HG03139 (cell line): ENCODE data around the gene LILRB5.
"Not testable (repeated sequence)": the region's sequence is repeated elsewhere in the genome, so short reads cannot be mapped to it uniquely, and the experiment has no call there.

ENCODE experiments used
- ATAC-seq: cut with Tn5 transposase; IDR thresholded peaks from one replicate; pipeline ENCODE4 v1.9.1; 2021; ENCODE audit not compliant: unreplicated experiment

LILRB5 gene

DNA sequence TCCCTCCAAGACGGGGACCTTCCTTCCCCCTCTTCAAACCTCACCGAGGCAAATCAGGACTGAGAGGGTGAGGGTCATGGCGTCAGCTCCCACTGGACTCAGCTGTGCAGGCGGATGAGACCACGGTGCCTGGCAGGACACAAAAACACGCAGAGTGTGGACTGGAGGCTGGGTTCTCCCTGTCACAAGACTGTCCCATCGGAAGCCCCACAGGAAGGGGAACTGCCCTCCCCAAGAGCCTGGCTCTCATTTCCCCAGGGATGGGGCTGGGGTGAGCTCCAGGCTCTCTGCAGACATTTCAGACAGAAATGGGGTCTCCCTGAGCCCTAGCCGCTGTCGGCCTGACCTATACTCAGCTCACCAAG, at the start of gene LILRB5:
LILRB5 (minus strand) TSS at position 158 of the 365 bp plus-strand sequence; CDS start at position 78, 80 bp downstream.
- ATAC-seq = no peak

DNA sequence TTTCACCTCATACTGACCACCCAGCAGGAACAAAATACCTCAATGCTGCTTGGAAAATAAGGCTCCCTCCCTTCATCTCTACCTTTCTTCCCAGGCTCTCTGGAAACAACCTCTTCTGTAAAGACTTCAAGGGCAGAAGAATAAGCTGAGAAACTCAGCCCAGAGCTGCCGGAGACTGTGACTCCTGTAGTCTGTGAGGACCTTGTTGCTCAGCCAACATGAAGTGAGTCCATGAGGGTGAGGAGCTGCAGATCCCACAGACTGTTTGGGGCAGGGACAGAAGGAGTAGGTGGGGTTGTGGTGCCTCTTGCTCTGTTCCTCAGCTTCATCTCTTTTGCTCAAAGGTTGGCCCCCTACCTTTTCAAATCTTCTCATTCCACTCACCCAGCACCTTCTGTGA, 48.1 kb upstream of the LILRB5 start:
- ATAC-seq = no peak

DNA sequence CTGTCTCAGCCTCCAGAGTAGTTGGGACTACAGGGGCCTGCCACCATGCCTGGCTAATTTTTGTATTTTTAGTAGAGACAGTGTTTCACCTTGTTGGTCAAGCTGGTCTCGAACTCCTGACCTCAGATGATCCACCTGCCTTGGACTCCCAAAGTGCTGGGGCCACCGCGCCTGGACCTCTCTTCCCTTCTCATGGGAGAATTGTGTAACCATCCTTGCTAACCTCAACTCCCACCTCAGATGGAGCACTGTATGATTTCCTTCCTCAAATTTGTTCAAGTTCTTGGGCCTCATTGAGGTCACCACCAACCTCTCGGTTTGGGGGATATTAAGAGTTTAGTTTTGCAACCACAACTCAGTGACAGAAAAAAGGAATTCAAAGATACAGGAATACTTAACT, 45.2 kb upstream of the LILRB5 start:
- no peak for ATAC-seq

DNA sequence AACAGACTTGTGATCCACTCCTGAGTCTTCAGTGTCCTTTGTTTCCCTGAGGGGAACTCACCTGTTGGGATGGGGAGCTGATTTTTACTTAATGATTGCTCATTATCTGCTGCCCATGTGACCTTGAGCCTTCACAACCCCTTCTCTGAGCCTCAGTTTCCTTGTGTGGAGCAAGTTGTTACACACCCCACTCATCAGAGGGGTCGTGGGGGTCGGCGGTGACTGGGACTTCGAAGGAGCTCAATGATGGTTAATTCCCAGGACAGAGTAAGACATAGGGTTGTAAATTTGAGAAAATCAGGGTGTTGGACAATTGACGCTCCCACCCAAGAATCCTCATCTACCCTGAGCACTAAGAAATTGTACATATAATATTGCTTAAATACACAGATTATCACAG, 42.4 kb upstream of the LILRB5 start:
- no peak for ATAC-seq

DNA sequence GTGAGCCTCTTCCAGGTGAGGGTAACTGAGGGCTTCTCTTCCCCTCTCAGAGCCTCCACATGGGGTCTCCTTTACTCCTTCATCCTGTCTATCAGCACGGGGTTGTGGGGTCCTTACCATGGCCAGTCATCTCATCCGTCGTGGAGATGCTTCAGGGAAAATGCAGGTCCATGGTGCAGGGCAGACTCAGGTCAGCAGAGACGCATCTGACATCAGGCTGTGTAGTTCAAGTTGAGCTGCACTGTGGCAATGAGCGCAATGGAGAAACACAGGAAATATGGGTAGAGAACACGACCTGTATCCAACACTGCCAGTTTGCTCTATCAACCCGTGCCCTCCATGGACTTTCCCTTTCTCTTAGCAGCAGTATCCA, 42.0 kb upstream of the LILRB5 start:
- ATAC-seq = no peak

DNA sequence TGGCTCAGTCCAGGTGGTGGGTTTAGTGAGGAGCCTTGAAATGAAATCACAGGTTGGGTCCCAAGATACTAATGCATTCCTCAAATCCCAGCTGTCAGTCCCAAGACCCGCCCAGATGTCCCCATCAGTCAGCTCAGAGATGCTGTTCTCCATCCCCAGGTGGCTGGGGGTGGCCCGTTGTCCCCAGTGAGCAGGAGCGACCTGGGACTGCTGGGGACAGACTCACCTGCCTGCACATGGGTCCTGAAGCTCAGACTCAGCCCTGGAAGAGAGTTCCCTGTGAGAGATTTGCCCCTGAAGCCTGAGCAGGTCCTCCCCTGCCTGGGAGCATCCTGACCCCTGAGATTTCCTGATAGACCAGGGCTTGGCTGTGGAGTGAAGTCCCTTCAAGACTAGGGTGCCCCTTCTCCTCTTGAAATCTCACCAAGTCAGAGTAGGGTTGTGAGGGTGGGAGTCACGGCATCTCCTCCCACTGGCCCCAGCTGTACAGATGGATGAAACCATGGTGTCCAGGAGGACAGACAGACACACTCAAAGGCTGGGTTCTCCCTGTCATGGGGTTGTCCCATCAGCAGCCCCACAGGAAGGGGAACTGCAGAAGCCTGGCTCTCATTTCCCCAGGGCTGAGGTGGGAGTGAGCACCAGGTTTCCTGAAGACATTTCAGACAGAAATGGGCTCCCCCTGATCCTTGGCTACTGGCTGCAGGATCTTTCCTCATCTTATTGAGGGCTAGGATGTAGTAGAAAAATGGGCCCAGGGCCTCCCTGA, 41.5 kb upstream of the LILRB5 start:
- no peak for ATAC-seq

DNA sequence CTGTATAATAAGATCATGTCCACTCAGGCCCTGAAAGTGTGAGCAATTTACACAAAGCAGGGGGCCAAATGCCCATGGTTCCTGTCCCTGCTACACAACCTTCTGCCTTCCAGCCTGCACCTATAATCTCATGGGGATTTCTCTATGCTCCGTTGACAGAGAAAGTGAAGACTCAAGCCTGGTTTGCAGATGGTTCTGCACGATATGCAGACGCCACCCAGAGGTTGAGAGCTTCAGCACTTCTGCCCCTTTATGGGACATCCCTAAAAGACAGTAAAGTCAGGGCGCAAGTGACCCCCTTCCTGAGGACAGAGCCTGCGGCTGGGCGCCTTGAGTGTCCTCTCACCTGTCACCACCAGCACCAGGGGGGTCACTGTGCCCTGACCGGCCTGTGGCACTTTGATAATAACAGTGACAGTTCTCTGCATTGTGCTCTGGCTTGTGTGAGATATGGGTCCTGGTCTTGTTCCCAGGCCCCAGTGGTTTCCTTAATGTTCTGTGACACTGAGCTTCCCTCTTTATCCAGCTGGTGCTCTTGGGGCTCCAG, 40.8 kb upstream of the LILRB5 start:
- ATAC-seq = no peak

DNA sequence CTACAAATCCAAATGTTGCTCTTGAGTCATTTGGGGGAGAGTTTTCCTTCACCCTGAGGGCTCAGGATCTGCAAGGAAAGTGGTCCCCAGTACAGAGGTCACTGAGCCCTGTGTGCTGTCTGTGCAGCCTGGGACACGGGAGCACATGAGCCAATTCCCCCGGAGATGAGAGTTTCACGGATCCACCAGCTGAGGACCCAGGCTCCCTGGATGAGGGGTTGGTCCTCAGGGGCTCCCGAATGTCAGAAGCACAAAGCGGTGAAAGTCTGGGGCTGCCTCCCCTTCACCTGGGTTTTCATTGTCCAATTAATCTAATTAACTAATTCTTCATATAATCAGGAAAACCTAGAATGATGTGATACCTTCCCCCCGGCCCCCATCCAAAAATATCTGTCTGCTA, 37.5 kb upstream of the LILRB5 start:
- ATAC-seq = no peak

DNA sequence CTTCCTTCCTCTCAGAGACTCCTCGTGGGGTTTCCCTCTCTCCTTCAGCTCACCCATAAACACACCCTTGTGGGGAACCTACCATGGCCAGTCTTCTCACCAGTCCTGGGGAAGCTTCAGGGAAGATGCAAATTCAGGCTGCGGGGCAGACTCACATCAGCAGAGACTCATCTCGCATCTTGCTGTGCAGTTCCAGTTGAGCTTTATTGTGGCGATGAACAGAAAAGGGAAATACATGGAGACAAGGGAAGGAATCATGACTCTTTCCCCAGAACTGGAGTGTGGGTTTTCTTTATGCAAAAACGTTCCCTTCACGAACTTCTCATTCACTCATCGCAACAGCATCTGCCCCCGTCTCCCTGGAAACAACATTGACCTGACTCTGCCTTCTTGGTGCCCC, 32.1 kb upstream of the LILRB5 start:
- not testable (repeated sequence) for ATAC-seq

DNA sequence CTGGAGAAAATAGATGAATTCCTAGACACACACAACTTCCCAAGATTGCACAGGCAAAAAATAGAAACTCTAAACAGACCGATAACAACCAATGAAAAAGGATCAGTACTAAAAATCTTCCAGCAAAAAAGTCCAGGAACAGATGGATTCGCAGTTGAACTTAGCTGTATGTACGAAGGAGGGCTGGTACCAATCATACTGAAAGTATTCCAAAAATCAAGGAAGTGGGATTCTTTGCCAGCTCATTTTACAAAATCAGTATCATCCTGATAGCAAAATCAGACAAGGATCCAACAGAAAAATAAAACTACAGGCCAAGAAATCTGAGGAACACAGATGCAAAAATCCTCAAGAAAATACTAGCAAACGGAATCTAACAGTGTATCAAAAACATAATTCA, 30.4 kb upstream of the LILRB5 start:
- no peak for ATAC-seq

DNA sequence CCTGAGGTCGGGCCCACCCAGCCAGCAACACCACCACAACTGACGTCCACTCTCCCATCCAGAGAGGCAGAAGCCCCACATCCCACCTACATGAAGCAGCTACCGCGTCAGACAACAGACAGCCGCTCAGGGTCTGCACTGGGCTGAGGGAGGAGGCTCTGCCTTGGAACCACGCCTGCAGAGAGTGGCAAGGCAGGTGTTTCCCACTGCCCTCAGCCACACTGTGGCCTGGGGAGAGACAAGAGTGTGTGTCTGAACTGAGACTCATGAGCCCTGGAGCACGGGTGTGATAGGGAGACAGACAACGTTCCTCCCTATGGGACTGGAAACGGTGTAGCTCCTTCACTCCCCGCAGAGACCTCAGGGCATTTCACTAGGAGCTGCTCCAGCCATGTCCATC, 29.2 kb upstream of the LILRB5 start:
- ATAC-seq = not testable (repeated sequence)

DNA sequence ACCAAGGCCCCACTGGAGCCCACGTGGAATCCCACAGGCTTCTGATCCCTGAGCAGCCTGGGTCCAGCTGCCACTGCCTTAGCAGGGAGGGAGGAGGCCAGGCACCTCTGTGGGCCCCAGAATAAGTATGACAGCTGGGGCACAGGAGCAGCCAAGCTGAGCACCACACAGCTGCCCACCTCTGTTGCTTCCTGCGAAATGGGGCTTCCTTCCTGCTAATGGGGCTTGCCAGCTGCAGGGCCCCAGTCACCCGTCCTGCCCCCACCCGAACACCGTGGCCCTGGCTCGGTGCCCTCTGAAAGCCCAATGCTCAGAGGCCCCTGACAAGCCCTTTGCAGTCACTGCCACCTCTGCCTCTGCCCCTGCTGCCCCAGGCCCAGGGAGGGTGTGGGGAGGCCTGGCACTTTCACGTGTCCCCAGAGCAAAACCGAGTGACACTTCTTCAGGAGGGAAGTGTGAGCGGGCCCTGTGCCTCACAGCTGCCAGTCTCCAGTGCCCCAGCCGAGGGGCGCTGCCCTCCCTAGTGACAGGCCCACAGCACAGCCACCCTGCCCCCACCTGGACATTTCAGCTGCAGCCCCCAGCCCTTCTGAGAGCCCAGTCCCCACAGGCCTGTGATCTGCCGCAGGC, 28.5 kb upstream of the LILRB5 start:
- ATAC-seq = not testable (repeated sequence)

DNA sequence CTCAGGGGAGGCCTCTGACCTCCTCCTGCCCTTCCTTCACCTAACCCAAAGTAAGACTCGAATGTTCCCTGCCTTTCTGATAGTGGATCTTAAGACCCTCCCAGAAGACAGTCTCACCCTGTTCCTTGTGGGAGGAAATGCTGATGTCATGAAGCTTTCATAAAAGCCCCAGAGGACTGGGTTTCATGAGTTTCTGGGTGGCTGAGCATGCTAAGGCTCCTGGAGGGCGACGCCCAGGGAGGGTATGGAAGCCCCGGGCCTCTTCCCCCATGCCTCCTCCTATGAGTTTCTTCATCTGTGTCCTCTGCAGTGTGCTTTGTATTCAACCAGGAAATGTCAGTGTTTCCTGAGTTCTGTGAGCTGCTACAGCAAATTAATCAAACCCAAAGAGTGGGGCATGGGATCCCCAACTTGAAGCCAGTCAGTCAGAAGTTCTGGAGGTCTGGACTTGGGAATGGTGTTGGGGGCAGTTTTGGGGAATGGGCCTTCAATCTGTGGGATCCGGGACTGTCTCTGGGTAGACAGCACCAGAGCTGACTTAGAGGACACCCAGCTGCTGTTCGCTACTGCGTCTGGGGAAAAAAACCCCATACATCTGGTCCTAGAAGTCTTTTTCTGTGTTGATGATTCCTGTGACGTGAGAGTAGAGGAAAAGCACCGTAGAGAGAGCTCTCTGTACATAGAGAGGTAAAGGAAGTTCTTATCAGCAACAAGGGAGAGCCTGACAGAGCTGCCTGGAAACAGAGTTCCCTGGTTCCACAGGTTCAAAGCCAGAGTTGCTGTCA, 25.8 kb upstream of the LILRB5 start:
- ATAC-seq = no peak

DNA sequence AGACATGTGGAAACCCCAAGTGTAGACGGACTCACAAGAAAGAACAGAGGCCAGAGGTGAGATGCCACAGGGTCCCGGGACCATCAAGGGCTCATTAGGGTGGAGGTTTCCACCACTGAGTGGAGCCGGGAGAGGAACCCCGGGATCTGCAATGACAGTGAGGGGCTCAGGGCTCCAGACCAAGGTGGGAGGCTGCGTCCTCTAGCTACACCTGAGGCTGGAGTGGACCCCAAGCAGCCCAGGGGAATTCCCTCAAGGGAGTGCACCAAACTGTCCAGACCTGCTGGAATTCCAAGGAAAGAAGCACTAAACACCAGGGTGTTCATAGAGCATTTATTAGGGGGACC, 24.6 kb upstream of the LILRB5 start:
- ATAC-seq = not testable (repeated sequence)

DNA sequence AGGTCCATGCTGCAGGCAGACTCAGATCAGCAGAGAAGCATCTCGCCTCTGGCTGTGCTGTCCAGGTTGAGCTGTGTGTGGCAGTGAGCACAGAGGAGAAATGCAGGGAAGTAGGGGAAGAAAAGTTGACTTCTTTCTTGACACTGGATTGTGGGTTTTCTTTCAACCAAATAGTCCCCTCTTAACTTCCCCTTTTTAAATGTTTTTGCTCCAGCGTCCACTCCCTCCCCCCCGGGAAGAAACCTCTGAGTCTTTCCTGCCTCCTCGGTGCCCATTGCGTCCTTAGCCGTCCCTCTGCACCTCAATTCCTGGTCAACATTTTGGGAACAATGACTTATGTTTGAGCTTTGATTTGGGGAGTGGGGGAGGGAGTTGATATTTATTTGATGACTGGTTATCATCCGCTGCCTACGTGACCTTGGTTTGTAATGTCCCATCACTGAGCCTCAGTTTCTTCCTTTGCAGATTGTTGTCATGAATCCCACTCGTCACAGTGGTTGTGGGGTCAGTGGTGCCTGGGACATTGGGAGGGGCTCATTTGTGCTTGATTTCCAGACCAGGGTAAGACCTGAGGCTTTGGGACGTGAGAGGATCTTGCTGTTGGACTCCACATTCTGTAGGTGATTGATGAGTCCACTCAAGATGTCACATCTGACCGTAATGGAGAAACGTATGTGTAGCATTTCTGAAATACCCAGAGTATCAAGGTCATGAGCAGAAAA, 24.1 kb upstream of the LILRB5 start, which contains the start of gene LILRB2:
LILRB2 (minus strand) TSS at position 104 of the 722 bp plus-strand sequence. CDS start 614 bp downstream, outside the sequence.
- no peak for ATAC-seq

DNA sequence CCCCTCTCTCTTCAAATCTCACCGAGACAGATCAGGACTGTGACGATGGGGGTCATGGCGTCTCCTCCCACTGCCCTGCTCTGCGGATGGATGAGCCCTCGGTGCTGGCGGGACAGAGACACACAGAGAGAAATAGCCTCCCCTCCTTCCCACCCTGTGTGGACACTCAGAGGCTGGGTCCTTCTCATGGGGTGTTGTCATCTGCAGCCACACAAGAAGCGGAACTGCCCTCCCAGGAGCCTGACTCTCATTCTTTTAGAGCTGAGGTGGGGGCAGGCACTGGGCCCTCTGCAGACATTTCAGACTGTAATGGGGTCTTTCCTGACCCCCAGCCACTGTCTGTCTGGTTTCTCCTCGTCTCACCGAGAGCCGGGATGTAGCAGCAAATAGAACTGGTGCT, 23.4 kb upstream of the LILRB5 start:
- not testable (repeated sequence) for ATAC-seq

DNA sequence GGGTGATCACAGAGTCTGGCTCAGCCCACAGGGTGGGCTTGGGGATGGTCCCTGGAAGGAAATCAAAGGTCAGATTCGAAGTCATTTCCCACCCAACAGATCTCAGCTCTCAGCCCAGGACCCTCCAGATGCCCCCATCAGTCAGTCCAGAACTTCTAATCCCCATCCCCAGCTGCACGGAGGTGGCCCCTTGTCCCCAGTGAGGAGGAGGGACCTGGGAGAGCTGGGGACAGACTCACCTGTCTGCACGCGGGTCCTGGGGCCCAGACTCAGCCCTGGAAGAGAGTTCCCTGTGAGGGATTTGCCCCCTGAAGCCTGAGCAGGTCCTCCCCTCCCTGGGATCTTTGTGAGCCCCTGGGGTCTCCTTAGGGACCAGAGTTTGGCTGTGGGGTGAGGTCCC, 23.0 kb upstream of the LILRB5 start:
- ATAC-seq = not testable (repeated sequence)

DNA sequence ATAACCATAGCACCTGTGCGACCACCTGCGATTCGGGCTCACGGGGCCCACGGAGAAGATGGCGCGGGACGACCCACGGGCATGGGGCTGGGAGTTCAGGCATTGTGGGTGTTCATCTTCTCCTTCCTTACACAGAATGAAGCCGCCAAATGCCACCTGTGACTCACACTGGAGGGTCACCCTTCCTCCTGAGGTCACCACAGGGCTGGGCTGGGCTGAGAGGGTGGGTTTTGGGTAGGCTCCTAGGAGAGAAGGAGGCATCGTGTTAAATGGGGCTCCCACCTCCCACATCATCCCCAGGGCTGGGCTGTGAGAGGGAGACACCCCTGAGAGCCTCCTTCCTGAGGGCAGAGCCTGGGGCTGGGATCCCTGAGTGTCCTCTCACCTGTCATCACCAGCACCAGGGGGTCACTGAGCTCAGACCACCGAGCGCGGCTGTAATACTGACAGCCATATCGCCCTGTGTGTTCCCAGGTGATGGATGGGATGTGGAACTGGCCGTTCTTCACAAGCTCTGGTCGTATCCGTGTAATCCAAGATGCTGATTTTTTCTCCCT, 22.4 kb upstream of the LILRB5 start:
- no peak for ATAC-seq

DNA sequence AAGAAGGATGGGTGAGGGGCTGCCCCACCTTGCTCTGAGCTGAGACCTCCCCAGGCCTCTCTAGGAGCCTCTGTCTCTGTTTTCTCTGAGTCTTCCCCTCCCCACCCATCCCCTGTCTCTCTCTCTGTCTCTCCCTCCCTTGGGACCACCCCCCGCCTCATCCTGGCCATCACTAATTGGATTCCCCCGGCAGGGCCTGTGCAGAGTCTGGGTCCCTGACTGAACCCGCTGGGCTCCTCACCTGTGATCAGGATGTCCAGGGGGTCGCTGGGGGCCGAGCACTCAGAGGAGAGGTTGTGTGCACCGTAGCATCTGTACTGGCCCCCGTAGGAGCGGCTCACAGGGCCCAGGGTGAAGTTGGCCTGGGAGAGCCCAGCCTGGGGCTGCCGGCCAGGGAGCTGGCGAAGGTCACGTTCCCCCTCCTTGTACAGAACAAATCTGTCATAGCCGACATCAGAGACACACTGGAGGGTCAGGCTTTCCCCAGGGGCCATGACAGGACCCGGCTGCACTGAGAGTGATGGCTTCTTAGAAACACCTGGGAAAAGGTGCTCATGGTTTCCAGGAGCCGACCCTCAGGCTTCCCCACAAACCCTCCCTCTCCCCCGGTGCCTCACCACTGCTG, 21.6 kb upstream of the LILRB5 start:
- ATAC-seq = not testable (repeated sequence)

DNA sequence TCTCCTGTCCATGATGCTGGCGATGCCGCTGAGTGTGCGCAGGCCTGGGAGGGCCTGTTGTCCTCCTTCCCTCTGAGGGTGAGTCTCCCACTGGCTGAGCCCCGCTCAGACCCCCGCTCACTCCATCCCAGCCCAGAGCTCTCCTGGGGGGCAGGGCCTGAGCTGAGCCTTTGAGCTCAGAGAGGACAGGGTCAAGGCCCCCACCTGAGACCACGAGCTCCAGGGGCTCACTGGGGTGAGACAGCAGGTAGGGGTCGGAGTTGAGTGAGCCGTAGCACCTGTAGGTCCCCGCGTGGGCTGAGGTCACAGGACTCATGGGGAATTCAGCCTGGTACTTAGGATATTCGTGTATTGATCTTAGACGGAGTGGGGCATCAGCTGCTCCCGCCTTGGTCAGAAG, 21.0 kb upstream of the LILRB5 start:
- ATAC-seq = not testable (repeated sequence)
